K562 treated with DMSO at 1 percent for 24 hours (cell line): Measurements from ENCODE around the gene FBXO17. TPM values are rescaled to one million over a fixed set of nuclear protein-coding genes. Genes with fewer than 3 reads are reported as not detected.

Source experiments
- total RNA-seq: library from RNA; unstranded; fragments of 300-600 nt; gene quantifications from 2 replicates; pipeline ENCODE4 v1.2.3, GENCODE V29; 2022; ENCODE audit warnings: low read depth; ENCODE audit not compliant: insufficient read depth

The FBXO17 gene, protein sequence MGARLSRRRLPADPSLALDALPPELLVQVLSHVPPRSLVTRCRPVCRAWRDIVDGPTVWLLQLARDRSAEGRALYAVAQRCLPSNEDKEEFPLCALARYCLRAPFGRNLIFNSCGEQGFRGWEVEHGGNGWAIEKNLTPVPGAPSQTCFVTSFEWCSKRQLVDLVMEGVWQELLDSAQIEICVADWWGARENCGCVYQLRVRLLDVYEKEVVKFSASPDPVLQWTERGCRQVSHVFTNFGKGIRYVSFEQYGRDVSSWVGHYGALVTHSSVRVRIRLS
- total RNA-seq, result 34.1 and 34.9 TPM in 2 replicates

DNA sequence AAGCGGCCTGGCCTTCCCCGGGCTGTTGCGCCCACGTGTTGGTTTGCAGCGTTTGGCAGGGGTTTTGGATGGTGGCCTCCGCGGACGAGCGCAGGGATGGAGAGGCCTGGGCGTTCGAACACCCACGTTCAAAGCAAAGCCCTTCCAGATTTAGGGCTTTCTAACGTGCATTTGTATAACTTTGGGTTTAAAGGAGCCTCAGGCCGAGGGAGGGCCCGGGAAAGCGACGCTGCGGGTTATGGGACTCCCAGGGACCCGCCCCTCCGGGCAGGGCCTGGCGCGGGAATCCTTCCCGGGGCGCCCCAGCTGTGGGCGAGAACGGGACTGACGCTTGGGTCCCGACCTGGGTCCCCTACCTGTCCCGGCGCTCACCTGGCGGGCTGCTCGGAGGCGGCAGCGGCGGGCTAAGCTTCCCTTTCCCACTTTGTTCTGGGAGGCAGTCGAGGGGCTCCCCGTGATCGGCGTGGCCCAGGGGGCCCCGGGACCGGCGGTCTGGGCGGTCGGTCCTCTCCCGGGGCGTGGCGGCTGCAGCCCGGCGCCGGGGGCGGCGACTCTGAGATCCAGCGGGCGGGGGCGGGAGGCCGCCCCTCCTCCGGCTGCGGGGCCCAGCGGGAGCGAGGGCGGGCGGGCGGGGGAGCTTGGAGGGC, at the start of gene FBXO17:
Gene FBXO17, minus strand, starts transcription at position 529 of the 647 bp plus-strand sequence. CDS start 25,423 bp downstream, outside the sequence.

DNA sequence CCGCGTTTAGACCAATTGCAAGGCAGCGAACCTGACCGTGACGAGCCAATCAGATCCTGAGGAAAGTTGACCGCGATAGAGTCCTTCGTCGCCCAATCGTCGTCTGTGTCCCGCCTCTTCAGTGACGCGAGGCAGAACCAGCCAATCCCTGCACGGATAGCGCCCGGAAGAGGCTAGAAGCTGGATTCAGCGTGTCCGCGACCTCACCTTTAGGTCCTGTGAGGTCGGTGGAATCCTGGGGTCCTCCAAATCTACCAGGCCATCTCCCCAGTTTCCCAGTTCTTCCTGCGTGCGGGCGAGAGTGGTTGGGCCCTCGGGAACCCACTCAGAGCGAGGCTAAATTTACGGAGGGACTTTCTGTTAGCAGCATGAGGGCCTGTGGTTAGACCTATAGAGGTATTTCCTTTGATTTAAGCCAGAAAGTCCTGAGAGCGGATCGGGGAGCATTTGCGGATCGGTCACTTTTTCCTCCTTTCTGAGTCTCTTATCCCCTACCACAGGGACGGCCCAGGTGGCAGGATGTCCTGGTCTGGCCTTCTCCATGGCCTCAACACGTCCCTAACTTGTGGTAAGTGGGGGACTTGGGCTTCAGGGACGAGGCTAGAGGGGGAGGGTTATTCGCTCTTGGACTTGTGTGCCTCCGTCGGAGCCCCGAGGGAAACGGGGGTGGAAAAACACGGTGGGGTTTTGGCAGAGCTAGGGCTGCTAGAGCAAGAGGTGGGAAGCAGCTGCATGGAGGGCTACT, 44.6 kb downstream of the FBXO17 start, which contains the start of gene MRPS12:
Gene MRPS12, plus strand, starts transcription at position 169 of the 745 bp plus-strand sequence. Its CDS starts 351 bp downstream, at position 520.

DNA sequence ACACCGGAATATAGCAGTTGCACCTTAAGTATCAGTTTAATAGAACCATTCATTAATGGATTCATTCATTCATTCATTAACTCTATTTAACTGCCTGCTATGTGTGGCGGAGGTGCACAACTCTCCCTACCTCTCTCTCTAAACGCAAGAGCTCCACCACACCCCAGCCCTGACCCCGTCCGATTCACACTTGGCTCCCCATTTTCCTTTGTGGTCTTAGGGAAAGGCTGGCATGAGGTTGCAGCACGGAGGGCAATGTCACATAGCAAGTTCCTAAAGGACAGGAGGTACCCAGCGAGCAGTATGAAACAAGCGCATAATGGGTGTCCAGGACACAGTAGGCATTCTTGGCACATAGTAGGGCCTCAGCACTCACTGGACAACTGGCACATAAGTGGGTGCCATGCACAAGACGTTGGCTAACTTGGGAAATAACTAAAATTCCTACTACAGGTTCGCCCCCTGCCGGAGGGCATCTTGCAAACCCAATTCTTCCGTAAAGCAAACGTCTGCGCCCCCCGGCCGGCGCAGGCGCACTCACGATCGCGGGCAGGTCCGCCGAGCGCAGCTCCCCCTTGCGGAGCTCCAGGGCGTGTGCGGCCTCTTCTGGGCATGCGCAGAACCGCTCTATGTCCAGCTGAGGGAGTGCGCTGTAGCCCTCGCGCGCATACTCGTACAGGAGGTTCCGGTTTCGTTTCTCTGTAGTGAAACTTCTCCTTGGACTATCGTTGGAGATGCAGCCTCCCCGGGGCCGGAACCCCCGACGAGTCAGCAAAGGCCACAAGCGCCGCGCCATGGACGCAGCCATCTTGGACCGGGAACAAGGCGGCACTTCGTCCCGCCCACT, 45.4 kb downstream of the FBXO17 start, which contains the start of gene SARS2:
Gene SARS2, minus strand, starts transcription at position 835 of the 847 bp plus-strand sequence. Its CDS starts 27 bp downstream, at position 808.

DNA sequence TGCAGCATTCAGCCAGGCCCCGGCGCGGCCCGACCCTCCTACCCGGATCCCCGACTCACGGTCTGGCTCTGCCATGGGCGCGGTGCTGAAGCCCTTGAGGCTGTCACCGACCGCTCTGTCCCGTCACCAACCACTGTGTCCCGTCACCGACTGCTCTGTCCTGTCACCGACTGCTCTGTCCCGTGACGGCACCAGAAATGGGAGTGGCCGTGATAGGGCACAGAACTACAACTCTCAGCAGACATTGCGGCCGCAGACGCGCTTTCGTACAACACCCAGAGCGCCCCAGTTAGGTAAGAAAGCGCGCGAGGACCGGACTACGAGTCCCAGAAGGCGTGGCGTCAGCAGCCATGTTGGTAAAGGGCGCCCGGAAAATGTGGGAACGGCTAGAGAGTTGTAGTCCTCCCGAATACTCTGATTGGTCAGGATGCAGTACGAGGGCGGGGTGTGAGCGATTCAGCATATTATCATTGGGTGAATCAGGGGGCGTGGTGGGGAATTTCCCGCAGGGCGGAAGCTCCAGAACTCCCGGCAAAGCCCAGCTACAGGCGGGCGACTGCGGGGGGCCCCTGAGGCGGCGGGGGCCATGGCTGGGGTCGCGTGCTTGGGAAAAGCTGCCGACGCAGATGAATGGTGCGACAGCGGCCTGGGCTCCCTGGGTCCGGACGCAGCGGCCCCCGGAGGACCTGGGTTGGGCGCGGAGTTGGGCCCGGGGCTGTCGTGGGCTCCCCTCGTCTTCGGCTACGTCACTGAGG, 75.9 kb downstream of the FBXO17 start, which contains the start of the genes NFKBIB and SIRT2:
Gene NFKBIB, plus strand, starts transcription at position 523 of the 755 bp plus-strand sequence. Its CDS starts 64 bp downstream, at position 587.
Gene SIRT2, minus strand, starts transcription at position 172 of the 755 bp plus-strand sequence. Its CDS starts 97 bp downstream, at position 75.

Other genes starting within 250 kb of the FBXO17 start
- 0.39 TPM in 1 of 2 replicates, not detected in the other for gene CAPN12, start 231.3 kb downstream of the FBXO17 start, total RNA-seq
- not detected in 2 replicates for gene LGALS7, start 202.2 kb downstream of the FBXO17 start, total RNA-seq
- not detected in 2 replicates for gene LGALS7B, start 186.5 kb downstream of the FBXO17 start, total RNA-seq
- gene LGALS4, start 162.8 kb downstream of the FBXO17 start, total RNA-seq, result 0.43 TPM in 1 of 2 replicates, not detected in the other
- 259 and 262 TPM in 2 replicates for gene ECH1, start 143.9 kb downstream of the FBXO17 start, total RNA-seq
- gene HNRNPL, start 125.8 kb downstream of the FBXO17 start, total RNA-seq, result 336 and 358 TPM in 2 replicates
- 9.0 and 11.8 TPM in 2 replicates for gene RINL, start 97.5 kb downstream of the FBXO17 start, total RNA-seq
- 96.7 and 101 TPM in 2 replicates for gene SIRT2, start 76.1 kb downstream of the FBXO17 start, total RNA-seq
- gene NFKBIB, start 75.8 kb downstream of the FBXO17 start, total RNA-seq, result 31.9 and 32.1 TPM in 2 replicates
- gene CCER2, start 63.6 kb downstream of the FBXO17 start, total RNA-seq, result not detected in 2 replicates
- 25.5 and 31.4 TPM in 2 replicates for gene SARS2, start 45.0 kb downstream of the FBXO17 start, total RNA-seq
- 91.0 and 98.5 TPM in 2 replicates for gene MRPS12, start 44.8 kb downstream of the FBXO17 start, total RNA-seq
- gene FBXO27, start 56.8 kb upstream of the FBXO17 start, total RNA-seq, result 7.4 and 8.0 TPM in 2 replicates
- gene ACP7, start 108.6 kb upstream of the FBXO17 start, total RNA-seq, result not detected in 2 replicates
- 48.0 and 51.2 TPM in 2 replicates for gene PAK4, start 150.0 kb upstream of the FBXO17 start, total RNA-seq
- not detected in 2 replicates for gene NCCRP1, start 221.2 kb upstream of the FBXO17 start, total RNA-seq
- not detected in 2 replicates for gene SYCN, start 228.5 kb upstream of the FBXO17 start, total RNA-seq